GM12864 (cell line): ENCODE measurements around the gene TMEM131L.
A peak's percentile ranks its signal among the peaks of the same experiment; 100 is the strongest.
"Not testable (repeated sequence)": the region's sequence is repeated elsewhere in the genome, so short reads cannot be mapped to it uniquely, and the experiment has no call there.

Experiments
- DNase-seq: peaks from one replicate; pipeline ENCODE4 v3.0.0-alpha.2; 2011; ENCODE audit warnings: low read depth
- H3K4me3 ChIP-seq: 2 replicates; pipeline ENCODE4 v1.5.1; 2011; ENCODE audit warnings: mild to moderate bottlenecking, low read depth, low read length, control low read depth
- TF ChIP-seq, protein P1 (sequence below): IDR thresholded peaks from 2 replicates; pipeline ENCODE4 v1.5.1; 2011; ENCODE audit warnings: low read depth, mild to moderate bottlenecking, moderate library complexity, low read length, control low read depth, inconsistent platforms; ENCODE audit errors: missing control alignments

The TMEM131L gene

DNA sequence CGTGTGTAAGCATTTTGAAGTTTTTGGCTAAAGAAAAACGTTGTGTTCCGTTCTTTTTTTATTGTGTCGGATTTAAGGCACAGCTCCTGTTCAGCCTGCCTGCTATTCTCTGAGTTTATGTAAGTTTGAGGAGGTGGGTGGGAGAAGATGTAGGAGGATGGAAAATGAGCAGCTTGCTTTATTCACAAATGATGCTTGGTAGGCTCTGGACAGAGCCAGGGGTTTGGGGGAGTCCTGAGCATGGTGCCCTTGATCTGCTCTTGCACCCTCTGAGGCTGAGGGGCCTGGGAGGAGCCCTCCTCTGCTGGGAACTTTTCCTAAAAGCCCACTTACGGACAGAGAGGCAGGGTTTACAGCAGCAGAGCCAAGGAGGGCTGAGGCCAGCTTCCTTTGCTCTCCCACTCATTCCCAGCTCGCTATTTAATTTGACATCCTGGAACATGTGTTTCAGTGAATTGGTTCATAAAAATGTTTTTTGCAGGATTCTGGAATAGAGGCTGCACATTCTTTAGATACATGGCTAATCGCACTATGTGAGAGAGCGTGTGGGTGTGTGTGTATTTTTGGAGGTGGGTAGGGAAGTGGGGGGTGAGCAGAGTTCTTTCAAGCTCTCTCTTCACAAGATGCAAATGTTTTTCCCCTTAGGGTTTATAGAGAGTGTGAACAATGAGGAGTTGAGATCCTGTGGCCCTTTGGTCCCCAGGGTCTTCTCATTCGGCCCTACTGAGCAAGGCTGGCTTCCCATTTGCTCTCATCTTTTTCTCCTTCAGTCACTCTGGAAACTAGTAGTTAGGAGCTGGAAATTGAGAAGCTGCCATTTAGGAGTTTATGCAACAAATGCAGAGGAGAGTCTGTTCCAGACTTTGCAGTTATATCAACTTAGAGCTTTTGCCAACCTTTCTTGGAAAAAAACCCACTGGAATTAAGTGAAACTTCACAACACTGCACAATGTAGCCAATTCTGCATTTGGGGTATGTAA is 32.1 kb downstream of the TMEM131L start:
- DNase-seq, result no peak
- H3K4me3 ChIP-seq, result peak overlapping the region; percentile 22
- TF ChIP-seq, protein P1, sequence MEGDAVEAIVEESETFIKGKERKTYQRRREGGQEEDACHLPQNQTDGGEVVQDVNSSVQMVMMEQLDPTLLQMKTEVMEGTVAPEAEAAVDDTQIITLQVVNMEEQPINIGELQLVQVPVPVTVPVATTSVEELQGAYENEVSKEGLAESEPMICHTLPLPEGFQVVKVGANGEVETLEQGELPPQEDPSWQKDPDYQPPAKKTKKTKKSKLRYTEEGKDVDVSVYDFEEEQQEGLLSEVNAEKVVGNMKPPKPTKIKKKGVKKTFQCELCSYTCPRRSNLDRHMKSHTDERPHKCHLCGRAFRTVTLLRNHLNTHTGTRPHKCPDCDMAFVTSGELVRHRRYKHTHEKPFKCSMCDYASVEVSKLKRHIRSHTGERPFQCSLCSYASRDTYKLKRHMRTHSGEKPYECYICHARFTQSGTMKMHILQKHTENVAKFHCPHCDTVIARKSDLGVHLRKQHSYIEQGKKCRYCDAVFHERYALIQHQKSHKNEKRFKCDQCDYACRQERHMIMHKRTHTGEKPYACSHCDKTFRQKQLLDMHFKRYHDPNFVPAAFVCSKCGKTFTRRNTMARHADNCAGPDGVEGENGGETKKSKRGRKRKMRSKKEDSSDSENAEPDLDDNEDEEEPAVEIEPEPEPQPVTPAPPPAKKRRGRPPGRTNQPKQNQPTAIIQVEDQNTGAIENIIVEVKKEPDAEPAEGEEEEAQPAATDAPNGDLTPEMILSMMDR, result no peak

DNA sequence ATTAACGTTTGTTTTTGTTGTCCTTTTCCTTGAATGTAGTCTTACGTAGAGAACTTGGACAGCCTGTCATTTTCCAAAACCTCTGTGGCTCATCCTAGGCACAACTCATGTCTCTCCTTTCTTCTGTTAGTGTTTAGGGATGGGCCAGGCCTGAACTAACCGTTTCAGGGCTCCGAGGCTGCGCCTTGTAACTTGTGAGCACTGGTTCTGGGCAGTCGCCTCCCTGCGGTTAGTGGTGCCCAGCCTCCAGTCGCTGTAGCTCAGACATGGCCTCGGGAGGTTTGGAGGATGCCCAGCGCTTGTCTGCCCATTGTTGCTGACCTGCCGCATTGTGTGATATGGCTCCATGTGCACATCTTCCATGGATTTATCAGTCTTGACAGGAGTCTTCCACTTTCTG is 32.8 kb downstream of the TMEM131L start:
- no peak for DNase-seq
- no peak overlapping the region for H3K4me3 ChIP-seq
- TF ChIP-seq, protein P1, result no peak

DNA sequence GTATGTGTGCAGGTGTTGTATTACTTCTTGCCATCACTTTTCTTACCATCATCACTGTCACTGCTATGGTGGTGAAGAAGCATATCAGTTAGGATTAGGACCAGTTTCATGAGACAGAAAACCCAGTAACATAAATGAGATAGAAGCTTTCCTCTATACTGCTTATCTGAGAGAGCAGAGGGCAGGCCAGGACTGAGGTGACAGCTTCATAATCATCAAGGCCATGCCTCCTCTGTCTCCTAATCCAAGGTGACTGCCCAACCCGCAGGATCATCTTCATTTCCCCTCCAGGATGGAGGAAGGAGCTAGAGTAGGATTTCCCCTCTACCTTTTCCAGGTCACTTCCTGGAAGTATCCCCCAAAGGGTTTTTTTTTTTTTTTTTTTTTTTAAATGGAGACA is 35.4 kb downstream of the TMEM131L start:
- TF ChIP-seq, protein P1, result no peak
- H3K4me3 ChIP-seq, result no peak overlapping the region
- DNase-seq, result no peak

DNA sequence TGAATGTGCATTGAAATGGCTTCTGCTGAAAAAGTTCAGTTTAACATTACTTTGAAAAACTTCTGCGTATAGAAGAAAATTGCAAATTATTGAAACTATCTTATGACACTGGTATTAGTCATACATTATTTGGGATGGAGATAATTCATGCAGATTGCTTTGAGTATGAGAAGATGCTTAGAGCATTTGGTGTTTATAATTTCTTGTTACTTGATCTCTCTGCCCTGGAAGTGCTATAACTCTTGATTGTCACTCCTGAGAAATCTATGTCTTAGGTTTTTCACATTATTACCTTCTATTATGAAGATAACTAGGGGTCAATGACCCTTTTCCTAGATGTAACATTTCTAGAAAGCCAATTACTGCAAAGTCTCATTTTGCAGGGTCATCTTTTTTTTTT is 36.4 kb downstream of the TMEM131L start:
- no peak for DNase-seq
- TF ChIP-seq, protein P1, result no peak
- no peak overlapping the region for H3K4me3 ChIP-seq

DNA sequence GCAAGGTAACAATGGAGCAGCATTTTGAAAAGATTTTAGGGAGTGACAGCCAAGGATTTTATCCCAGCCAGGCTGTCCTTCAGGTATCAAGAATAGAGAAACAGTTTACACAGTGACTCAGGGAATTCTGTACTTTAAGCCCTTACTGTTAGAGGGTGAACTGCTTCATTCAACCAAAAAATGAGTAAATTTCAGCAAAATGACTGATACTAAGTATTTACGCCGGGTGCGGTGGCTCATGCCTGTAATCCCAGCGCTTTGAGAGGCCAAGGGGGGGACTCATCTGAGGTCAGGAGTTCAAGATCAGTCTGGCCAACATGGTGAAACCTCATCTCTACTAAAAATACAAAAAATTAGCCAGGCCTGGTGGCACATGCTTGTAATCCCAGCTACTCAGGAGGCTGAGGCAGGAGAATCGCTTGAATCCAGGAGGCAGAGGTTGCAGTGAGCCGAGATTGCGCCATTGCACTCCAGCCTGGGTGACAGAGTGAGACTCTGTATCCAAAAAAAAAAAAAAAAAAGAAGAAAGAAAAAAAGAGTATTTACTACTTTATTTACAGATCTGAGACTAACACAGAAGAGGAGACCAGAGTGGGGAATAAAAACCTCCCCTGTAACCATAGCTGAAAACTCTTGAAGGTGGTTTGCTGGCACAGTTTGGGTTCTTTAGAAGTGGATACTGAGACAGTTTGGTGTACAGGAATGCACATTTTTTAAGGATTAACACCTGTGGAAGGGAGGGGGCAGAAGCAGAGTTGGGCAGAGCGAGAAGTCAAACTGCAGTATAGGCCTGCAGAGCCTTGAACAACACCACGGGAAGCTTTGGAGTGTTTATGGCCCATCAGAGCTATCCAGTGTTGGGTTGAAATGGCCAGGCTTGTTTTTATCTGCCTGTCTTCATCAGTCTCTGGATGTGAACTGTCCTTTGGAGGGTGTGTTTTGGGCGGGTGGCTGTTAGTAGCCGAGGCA is 40.5 kb downstream of the TMEM131L start:
- no peak overlapping the region for H3K4me3 ChIP-seq
- DNase-seq, result no peak
- TF ChIP-seq, protein P1, result no peak

DNA sequence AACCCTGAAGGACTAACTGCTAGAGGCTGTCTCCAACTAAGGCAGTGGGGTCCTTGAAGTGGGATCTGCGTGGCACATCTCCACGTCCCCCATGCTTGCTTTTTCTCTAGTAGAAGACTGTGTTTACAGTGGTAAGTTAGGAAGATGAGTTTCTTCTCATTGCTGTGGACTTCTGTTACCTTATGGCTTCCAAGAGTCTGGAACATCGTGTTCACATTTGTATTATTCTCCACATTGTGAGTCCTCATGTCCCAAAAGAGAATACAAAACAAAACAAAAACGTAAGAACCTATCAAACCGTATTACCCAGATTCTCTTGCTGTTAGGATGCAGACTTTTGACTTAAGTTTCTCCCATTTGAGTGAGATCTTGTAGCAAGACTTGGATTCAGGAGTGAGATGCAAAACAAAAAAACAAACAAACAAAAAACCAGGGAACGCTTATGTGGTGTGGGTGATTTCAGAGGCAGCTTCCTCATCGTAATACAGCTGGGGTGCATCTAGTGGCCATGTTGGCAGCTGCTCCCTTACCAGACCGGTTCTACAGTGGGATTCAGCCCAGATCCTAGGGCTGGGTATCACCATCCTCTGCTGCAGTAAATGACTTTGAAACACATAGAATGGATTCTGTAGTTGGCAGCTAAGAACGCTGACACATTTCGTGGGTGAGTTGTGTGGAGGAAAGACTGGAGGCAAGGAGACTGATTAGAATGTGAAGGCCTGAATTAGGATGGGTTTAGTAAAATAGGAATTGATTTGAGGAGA is 41.3 kb downstream of the TMEM131L start:
- TF ChIP-seq, protein P1, result no peak

DNA sequence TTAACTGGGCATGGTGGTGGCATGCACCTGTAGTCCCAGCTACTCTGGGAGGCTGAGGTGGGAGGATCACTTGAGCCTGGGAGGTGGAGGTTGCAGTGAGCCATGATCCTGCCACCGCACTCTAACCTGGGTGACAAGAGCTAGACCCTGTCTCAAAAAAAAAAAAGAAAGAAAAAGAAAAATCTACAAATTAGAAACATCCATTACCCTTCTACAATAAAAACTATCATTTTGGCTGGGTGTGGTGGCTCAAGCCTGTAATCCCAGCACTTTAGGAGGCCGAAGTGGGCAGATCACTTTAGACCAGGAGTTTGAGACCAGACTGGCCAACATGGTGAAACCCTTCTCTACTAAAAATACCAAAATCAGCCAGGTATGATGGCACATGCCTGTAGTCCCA is 43.1 kb downstream of the TMEM131L start:
- DNase-seq, H3K4me3 ChIP-seq: not testable (repeated sequence)

More for the DNA sequence above, 41.3 kb downstream of the TMEM131L start:
- no peak for DNase-seq
- no peak overlapping the region for H3K4me3 ChIP-seq
